ENCODE measurements around the gene FAM50A. TPM values are rescaled to one million over a fixed set of nuclear protein-coding genes. Genes with fewer than 3 reads are reported as not detected.

The FAM50A gene
- total RNA-seq, 4 donors from 2014 or later, result 18.9 to 37.0 (median 22.7) TPM

DNA sequence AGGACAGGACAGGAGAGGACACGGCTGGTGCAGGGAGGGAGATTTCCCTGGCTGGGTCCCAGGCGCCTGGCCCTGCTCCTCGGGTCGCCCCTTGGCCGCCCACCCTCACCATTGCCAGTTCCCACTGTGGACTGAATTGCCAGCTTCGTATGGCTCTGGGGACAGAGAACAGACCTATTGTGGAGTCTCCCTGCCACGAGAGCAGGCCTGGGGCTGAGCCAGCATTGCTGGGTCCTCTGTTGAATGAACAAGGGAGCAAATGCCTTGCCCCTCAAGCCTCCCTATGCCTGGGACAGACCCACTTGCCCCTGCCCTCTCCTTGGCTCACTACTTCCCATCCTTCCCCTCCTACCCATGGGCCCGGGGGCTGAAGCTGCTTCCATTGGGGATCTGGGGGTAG is 18.5 kb downstream of the FAM50A start:
- WGBS, 2 donors, result 58% methylated on average over 3 of the region's 8 CpGs; no CpG with 5 or more reads in 1 of the 2 donors
- no peak for TF ChIP-seq CTCF (IDR thresholded peaks at IDR 0.05)
- no peak for TF ChIP-seq POLR2A (IDR thresholded peaks at IDR 0.05)
- no peak overlapping the region for H3K4me3 ChIP-seq (ENCODE audit: low read depth, poor library complexity, severe bottlenecking)
- intact Hi-C loops (cut with DNase I; ENCODE audit: low total_unique reads), result no loop called here
- DNase-seq (ENCODE audit: low spot score in 2 of 2), result no peak

GRCh38 chrX:154463611-154464220 is 19.8 kb downstream of the FAM50A start:
- DNase-seq (ENCODE audit: low spot score in 2 of 2), result no peak
- TF ChIP-seq CTCF (IDR thresholded peaks at IDR 0.05) (no peak), POLR2A (IDR thresholded peaks at IDR 0.05) (no peak)
- no peak overlapping the region for H3K4me3 ChIP-seq (ENCODE audit: low read depth, poor library complexity, severe bottlenecking)
- 90% methylated on average over 34 of the region's 36 CpGs; no CpG with 5 or more reads in 1 of the 2 donors for WGBS, 2 donors
- intact Hi-C loops (cut with DNase I; ENCODE audit: low total_unique reads), result no loop called here

DNA sequence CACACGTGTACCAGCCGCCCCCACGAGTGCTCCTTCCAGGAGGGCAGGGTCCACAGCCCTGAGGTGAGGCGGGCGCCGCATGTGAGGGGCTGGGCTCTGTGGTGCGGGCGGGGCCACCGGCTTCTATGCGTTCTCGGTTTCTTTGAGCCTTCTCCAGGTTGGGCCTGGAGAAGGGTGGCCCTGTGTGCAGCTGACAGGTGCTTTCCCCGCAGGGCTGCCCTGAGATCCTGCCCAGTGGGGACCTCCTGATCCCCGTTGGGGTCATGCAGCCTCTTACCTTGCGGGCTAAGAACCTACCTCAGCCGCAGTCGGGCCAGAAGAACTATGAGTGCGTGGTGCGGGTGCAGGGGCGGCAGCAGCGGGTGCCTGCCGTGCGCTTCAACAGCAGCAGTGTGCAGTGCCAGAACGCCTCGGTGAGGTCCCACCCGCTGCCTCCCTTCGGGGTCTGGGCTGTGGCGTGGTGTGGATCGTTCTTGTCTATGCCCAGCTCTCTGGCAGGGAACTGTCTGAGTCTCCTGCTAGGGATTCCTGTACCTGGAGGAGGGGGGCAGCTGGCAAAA is 20.9 kb downstream of the FAM50A start:
- no peak overlapping the region for H3K4me3 ChIP-seq (ENCODE audit: low read depth, poor library complexity, severe bottlenecking)
- intact Hi-C loops (cut with DNase I; ENCODE audit: low total_unique reads), result no loop called here
- DNase-seq (ENCODE audit: low spot score in 2 of 2), result no peak
- WGBS, 2 donors, result 82 to 88% methylated on average over 2 to 24 of the region's 28 CpGs
- TF ChIP-seq POLR2A (IDR thresholded peaks at IDR 0.05) (no peak), CTCF (IDR thresholded peaks at IDR 0.05) (no peak)

GRCh38 chrX:154465601-154466000 is 21.7 kb downstream of the FAM50A start:
- no peak for TF ChIP-seq CTCF (IDR thresholded peaks at IDR 0.05)
- no peak for TF ChIP-seq POLR2A (IDR thresholded peaks at IDR 0.05)
- WGBS, 2 donors, result 97 to 100% methylated on average over 1 to 14 of the region's 14 CpGs
- DNase-seq (ENCODE audit: low spot score in 2 of 2), result no peak
- intact Hi-C loops (cut with DNase I; ENCODE audit: low total_unique reads), result no loop called here
- no peak overlapping the region for H3K4me3 ChIP-seq (ENCODE audit: low read depth, poor library complexity, severe bottlenecking)

- no peak overlapping the region for H3K4me3 ChIP-seq (ENCODE audit: low read depth, poor library complexity, severe bottlenecking)
- 91 to 92% methylated on average over 16 to 32 of the region's 32 CpGs for WGBS, 2 donors
- DNase-seq (ENCODE audit: low spot score in 2 of 2), result no peak
- intact Hi-C loops (cut with DNase I; ENCODE audit: low total_unique reads), result no loop called here
- TF ChIP-seq POLR2A (IDR thresholded peaks at IDR 0.05), result no peak
- no peak for TF ChIP-seq CTCF (IDR thresholded peaks at IDR 0.05)
These were observed 22.1 kb downstream of the FAM50A start for GRCh38 chrX:154466036-154466435.

DNA sequence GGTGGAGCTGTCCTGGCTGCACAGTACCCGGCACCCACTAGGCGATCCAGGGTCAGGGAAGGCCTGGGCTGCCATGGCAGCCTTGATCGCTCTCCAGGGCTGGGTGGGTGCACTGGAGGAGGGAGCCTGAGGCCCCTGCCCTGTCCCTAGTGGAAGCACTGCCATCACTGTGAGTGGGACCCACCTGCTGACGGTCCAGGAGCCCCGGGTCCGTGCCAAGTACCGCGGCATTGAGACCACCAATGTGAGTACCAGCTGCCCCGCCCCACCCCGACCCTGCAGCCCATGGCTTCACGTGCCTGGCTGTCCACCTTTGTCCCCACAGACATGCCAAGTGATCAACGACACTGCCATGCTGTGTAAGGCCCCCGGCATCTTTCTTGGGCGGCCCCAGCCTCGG is 23.0 kb downstream of the FAM50A start:
- no peak overlapping the region for H3K4me3 ChIP-seq (ENCODE audit: low read depth, poor library complexity, severe bottlenecking)
- intact Hi-C loops (cut with DNase I; ENCODE audit: low total_unique reads), result no loop called here
- whole genome bisulfite sequencing, 2 donors, result 94% methylated on average over 15 of the region's 15 CpGs; no CpG with 5 or more reads in 1 of the 2 donors
- no peak for DNase-seq (ENCODE audit: low spot score in 2 of 2)
- TF ChIP-seq POLR2A (IDR thresholded peaks at IDR 0.05) (no peak), CTCF (IDR thresholded peaks at IDR 0.05) (no peak)

Data from lower leg skin (tissue), 4 donors.